Neural progenitor cell (in vitro differentiated cells): ENCODE measurements around the gene RBFOX2.

Experiments
- CTCF ChIP-seq: fragments of 200-600 bp; sonication (generic); IDR thresholded peaks from 2 replicates; pipeline ENCODE4 v1.5.1; 2017; ENCODE audit warnings: antibody characterized with exemption, mild to moderate bottlenecking
- EZH2 ChIP-seq: fragments of 200-600 bp; sonication (generic); IDR thresholded peaks from 2 replicates; pipeline ENCODE4 v1.6.1; 2017; ENCODE audit warnings: antibody characterized with exemption, mild to moderate bottlenecking, moderate library complexity

GRCh38 chr22:35967046-35967397 is 61.6 kb downstream of the RBFOX2 start:
- TF ChIP-seq CTCF, result no peak
- no peak for TF ChIP-seq EZH2
